Stimulated activated CD8-positive, alpha-beta memory T cell treated with anti-CD3 and anti-CD28 coated beads, Interleukin-15, amount 100 ng/mL, for 1 hour (primary cell): ENCODE measurements around the gene DNAH14.
"Not testable (repeated sequence)": the region's sequence is repeated elsewhere in the genome, so short reads cannot be mapped to it uniquely, and the experiment has no call there.

ENCODE experiments used
- DNase-seq: peaks from one replicate; pipeline ENCODE4 v3.0.0-alpha.2; 2020; ENCODE audit warnings: low read depth

The DNAH14 gene

DNA sequence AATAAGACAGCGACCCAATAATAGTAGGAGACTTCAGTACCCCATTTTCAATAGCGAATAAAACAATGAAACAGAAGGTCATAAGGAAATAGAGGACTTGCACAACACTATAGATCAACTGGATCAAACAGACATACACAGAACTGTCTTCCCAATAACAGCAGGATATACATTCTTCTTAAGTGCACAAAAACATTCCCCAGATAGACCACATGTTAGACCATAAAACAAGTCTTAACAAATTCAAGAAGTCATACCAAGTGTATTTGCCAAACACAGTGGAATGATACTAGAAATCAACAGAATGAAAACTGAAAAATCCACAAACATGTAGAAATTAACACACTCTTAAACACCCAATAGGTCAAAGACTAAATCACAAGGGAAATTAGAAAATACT, 420.4 kb downstream of the DNAH14 start:
- DNase-seq: no peak

DNA sequence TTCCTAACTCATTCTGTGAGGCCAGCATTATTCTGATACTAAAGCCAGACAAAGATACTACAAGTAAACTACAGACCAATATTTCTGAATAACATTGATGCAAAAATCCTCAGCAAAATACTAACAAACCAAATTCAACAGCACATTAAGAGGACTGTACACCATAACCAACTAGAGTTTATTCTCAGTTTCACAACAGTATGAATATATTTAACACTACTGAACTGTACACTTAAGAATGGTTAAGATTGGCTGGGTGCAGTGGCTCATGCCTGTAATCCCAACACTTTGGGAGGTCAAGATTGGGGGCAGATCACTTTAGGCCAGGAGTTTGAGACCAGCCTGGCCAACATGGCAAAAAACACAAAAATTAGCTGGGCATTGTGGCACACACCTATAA, 421.4 kb downstream of the DNAH14 start:
- DNase-seq: no peak

GRCh38 chr1:225354906-225355305, 425.4 kb downstream of the DNAH14 start:
- DNase-seq: no peak

GRCh38 chr1:225355863-225356262, 426.4 kb downstream of the DNAH14 start:
- no peak for DNase-seq

- DNase-seq: no peak
Observed at GRCh38 chr1:225360119-225360518, 430.6 kb downstream of the DNAH14 start.

- no peak for DNase-seq
Observed at GRCh38 chr1:225361176-225361575, 431.7 kb downstream of the DNAH14 start.

GRCh38 chr1:225362805-225363204, 433.3 kb downstream of the DNAH14 start:
- DNase-seq: no peak

DNA sequence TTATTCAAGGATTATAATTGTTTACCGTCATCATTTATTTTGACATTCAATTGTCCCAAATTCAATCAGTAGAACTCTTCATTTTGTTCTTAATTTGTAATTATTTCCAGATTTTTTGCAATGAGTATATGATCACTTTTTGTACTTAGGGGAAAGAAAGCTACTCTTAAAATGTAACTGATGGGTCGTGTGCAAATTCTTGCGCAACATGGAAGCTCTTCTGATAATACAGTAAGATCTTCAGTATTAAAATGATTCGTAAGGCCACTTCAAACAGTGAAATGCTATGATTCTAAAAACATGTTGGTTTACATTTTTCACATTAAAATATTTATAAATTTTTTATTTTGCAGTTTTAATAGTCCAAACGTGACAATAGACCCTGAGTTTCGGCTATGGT, 435.0 kb downstream of the DNAH14 start:
- no peak for DNase-seq

GRCh38 chr1:225366018-225366417, 436.5 kb downstream of the DNAH14 start:
- no peak for DNase-seq

GRCh38 chr1:225366552-225366951, 437.1 kb downstream of the DNAH14 start:
- no peak for DNase-seq

DNA sequence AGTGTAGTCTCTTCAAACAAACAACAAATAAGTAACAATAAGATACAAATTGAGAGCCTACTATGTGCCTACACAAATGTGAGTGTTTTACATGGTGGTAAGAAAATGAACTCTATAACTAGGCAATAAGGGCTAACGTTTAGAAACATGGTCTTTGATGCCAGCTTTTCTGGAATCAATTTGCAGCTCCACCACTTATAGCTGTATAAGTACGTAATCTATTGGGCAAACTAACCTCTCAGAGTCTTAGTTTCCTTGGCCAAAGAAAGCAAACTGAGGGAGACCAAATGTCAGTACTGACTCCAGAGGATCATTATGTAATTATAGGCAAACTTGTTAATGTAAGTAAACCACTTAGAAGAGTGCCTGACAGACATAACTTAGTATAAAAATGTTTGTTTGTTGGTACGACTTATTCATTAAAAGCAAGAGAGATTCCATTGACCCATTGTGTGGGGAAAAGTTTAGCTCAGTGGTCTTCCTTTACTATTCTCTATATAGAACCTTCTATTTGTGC, 438.6 kb downstream of the DNAH14 start:
- DNase-seq: no peak

- DNase-seq: no peak
Observed at GRCh38 chr1:225371366-225372010, 442.0 kb downstream of the DNAH14 start.

DNA sequence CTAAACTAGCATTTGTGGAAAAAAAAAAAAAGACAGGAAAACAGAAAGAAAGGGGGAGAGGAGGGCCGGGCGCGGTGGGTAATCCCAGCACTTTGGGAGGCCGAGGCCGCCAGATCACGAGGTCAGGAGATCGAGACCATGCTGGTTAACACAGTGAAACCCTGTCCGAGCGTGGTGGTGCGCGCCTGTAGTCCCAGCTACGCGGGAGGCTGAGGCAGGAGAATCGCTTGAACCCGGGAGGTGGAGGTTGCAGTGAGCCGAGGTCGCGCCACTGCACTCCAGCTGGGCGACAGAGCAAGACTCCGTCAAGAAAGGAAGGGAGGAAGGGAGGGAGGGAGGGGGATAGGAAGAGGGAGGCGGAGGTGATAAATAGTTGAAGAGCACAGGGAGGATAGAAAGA, 443.7 kb downstream of the DNAH14 start:
- no peak for DNase-seq

DNA sequence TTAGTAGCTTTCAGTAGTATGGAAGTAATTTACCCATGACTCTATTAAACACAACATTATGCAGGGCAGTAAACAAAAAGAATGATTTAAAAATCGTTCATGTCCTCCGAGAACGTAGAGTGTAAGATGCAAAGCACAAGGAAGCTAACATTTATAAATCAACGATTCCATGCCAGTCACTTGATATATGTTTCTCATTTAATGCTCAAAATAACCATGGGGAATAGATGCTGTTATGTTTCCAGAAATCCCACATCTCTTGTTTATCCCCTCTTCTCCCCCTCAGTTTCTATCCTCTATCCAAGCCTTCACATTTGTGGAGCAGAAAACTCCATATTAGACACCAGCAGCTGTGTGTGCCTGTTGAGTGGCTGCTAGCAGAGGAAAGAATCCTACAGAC, 445.5 kb downstream of the DNAH14 start:
- DNase-seq: no peak

GRCh38 chr1:225378880-225379279, 449.4 kb downstream of the DNAH14 start:
- no peak for DNase-seq

DNA sequence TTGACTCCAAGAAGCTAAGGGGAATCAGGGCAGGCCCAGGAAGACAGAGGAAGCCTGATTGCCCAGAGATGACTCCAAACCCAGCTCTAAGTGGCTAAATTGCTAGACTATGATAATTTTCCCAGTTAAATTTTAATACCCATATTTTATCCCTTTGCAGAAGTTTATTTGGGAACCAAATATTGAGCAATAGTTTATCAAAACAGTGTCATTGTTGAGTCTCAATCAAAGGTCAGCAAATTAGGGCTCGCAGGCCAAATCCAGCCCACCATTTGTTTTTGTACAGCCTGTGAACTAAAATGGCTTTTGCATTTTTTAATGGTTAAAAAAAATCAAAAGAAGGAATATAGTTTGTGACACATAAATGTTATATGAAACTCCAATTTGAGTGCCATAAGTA, 451.2 kb downstream of the DNAH14 start:
- no peak for DNase-seq

GRCh38 chr1:225386860-225387259, 457.4 kb downstream of the DNAH14 start:
- DNase-seq: not testable (repeated sequence)

DNA sequence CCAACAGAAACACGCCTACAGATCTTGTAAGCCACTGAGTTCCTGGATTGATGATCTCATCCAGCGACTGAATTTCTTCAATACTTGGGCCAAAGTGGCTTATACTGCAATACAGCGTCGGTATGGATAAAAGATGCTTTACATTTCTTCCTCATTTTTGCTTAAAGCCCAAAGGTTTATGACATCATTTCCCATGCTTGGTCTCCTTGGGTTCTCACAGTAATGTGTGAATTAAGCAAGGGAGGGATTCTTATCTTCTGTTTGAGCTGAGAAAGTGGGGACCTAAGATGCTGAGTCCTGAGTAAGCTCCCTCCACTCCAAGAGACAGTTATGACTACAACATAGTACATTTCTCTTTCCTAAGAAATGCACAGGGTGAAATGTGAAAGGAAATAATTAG, 458.9 kb downstream of the DNAH14 start:
- no peak for DNase-seq

DNA sequence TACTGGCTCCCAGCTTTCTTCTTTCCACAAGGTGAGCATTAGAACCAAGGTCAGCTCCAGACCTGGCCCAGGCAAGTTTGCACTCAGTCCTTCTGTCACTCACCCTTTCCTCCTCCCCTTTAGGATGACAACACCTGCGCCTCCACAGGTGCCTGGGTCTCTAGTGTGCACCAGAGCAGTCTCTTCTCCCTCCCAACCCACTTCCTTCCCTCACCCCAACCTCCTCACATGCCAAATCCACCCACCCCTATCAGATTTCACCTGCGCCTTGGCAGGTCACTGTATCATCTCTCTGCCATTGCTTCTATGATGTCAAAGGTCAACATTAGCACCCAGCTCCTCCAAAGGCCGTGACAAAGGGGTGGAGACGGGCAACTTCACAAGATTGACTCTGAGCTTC, 460.4 kb downstream of the DNAH14 start:
- DNase-seq: no peak

GRCh38 chr1:225396357-225396756, 466.9 kb downstream of the DNAH14 start:
- no peak for DNase-seq

DNA sequence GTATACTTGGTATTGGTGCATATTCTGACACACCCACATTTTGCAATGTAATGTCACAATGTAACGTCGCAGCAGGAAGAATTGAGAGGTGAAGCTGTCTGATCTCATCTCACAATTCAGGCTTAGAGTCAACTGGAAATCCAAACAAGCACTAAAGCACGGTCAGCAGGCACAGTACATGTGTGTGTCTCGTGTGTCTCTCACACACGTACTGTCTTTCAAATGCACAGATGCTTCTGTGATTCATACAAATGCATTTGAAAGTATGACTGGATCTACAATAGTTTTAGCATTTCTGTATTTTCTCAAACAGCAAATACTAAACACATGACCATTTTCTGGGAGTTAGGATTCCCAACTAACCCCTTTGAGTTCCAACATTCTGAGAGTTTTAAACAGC, 471.5 kb downstream of the DNAH14 start:
- no peak for DNase-seq

GRCh38 chr1:225406976-225407725, 477.7 kb downstream of the DNAH14 start:
- no peak for DNase-seq

- no peak for DNase-seq
Observed at GRCh38 chr1:225407755-225408154, 478.3 kb downstream of the DNAH14 start.

DNA sequence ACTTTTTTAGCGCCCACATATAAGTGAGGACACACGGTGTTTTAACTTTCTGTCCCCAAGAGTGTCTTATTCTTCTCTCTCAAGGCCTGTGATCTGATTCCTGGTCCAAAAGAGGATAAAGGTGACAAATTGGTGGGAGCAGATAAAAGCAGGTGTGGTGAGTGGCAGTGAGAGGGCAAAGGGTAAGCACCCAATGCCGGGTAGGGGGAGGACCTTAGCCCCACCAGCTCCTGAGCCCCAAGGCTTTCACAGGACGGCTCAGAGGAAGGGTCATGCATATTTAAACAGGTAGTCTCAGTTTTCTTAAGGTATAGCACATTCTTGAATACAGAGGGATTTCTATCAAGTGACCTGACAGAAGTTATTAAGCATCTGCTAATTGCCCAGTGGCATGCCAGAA, 478.8 kb downstream of the DNAH14 start:
- DNase-seq: no peak
